Esophagus muscularis mucosa (tissue), 3 donors: Measurements from ENCODE around the gene RSPH10B2.
"Not testable (repeated sequence)": the region's sequence is repeated elsewhere in the genome, so short reads cannot be mapped to it uniquely, and the experiment has no call there.

Experiments
- CTCF ChIP-seq, 3 experiments: fragments of 200-600 bp in 2 of 3; fragments of 450-650 bp in 1 of 3; sonication (generic) in 2 of 3; IDR thresholded peaks; one replicate each; pipeline ENCODE4 v1.5.1; 2017 to 2019; ENCODE audit warnings: antibody characterized with exemption in 3 of 3, mild to moderate bottlenecking in 2 of 3, moderate library complexity in 1 of 3
- POLR2A ChIP-seq: fragments of 450-650 bp; IDR thresholded peaks from one replicate; pipeline ENCODE4 v1.6.1; 2017; ENCODE audit warnings: antibody characterized with exemption, moderate library complexity, mild to moderate bottlenecking, low read depth

GRCh38 chr7:6845971-6846449 is 92.1 kb downstream of the RSPH10B2 start:
- TF ChIP-seq CTCF (IDR thresholded peaks at IDR 0.05); POLR2A: not testable (repeated sequence)
